ENCODE measurements around the gene HABP4.

HABP4 gene

DNA sequence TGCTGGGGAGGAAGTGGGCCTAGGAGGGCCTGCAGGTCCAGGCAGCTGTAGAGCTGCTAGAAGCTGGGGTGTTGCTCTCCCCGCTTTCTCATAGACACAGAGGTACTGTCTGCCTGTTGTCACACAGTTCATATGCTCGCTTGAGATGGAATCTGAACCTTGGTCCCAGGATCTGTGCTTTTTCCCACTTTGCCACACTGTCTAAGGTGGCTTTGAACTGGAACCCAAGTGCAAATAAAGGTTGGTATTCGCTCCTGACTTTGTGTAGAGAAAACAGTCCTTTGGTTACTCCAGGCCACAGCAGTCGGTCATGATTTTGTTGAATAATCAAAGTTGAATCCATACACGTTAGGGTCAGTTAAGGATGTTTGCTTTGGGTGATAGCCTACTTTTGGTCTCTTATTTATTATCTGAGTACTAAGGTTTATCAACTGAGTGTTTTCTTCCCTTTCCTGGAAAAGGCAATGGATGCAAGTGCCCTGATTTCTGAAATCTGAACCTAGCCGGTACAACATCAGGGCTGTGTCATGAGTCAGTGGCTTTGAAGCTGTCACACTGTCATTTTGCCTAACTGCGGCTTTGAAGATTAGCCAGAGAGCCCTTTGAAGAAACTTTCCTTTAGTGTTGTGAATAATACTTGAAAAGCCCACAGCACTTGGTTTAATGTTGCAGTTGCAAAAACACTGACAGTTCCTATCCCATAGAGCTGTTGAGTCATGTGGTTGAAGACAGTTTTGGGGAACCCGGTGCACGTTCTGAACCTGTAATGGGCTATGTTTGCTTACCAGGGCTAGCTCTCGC, 41.3 kb downstream of the HABP4 start:
- TF ChIP-seq POLR2A (IDR thresholded peaks at IDR 0.05; ENCODE audit: low read length) (no peak), GATA1 (IDR thresholded peaks at IDR 0.05; ENCODE audit: low read depth, low read length) (no peak)
- DNase-seq: no peak

- DNase-seq: no peak
- TF ChIP-seq GATA1 (IDR thresholded peaks at IDR 0.05; ENCODE audit: low read depth, low read length) (no peak), POLR2A (IDR thresholded peaks at IDR 0.05; ENCODE audit: low read length) (no peak)
These were observed 42.0 kb downstream of the HABP4 start for GRCh38 chr9:96491880-96492525.

DNA sequence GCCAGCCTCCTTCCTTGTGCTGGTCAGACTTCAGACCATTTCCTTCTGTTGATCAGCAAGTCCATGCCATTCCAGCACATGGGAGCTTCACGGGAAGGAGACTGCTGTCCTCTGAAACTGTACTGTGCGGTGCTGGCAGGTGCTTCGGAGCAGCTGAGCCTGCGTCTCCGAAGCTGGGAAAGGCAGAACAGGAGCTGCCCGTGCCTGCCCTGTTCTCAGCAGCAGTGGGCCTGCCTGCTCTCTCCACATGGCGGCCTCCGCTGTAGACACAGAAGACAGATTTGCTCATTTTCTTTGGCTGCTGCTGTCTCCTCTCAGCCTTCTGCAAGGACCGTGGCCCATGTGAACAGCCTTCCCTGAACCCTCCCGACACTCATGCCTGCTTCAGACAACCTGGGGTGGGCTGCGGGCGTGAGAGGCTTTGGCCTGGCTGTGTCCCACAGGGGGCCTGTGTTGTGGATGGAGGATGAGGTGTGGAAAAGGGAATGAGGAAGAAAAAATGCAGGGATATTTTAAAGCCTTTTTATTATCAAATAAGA, 43.1 kb downstream of the HABP4 start:
- TF ChIP-seq GATA1 (IDR thresholded peaks at IDR 0.05; ENCODE audit: low read depth, low read length): no peak
- TF ChIP-seq POLR2A (IDR thresholded peaks at IDR 0.05; ENCODE audit: low read length): no peak
- no peak for DNase-seq

DNA sequence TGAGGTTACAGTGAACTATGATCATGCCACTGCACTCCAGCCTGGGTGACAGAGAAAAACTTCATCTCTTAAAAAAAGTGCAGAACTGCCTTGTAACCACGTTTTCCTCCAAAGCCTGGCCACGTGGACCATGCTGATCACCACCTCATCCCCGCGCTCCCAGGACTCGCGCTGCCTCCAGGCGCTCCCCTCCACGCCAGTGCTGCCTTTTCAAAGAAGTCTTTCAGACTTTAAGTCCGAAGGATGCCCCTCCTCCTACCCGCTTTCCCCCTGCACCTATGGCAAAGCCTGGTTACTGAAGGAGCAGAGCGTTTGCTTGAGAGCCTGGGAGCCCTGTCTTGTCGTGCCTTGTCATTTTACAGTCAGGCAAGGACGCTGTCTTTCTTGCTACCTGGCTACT, 43.8 kb downstream of the HABP4 start:
- TF ChIP-seq POLR2A (IDR thresholded peaks at IDR 0.05; ENCODE audit: low read length) (no peak), GATA1 (IDR thresholded peaks at IDR 0.05; ENCODE audit: low read depth, low read length) (no peak)

GRCh38 chr9:96494215-96494800, 44.3 kb downstream of the HABP4 start:
- DNase-seq: no peak
- TF ChIP-seq GATA1 (IDR thresholded peaks at IDR 0.05; ENCODE audit: low read depth, low read length): no peak
- TF ChIP-seq POLR2A (IDR thresholded peaks at IDR 0.05; ENCODE audit: low read length): no peak

More for the DNA sequence above, 43.8 kb downstream of the HABP4 start:
- no peak for DNase-seq

DNA sequence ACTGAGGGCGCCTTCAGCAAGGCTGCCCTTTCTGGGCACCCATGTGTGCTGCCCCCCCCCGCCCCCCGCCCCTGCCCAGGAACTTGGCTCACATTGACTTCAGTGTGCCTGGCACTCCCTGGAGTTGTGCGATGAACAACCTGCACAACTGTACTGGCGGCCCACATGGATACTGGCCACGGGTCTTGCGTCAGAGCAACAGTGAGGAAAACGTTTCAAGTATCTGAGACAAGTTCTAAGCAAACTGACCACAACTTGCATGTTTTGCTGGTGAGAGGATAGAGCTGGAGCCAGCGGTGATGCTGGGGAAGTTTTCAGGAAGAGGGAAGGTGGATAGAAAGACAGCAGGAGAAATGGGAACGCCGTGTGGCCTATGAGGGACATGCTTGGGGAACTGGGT, 45.4 kb downstream of the HABP4 start:
- no peak for DNase-seq
- no peak for TF ChIP-seq GATA1 (IDR thresholded peaks at IDR 0.05; ENCODE audit: low read depth, low read length)
- TF ChIP-seq POLR2A (IDR thresholded peaks at IDR 0.05; ENCODE audit: low read length): no peak

DNA sequence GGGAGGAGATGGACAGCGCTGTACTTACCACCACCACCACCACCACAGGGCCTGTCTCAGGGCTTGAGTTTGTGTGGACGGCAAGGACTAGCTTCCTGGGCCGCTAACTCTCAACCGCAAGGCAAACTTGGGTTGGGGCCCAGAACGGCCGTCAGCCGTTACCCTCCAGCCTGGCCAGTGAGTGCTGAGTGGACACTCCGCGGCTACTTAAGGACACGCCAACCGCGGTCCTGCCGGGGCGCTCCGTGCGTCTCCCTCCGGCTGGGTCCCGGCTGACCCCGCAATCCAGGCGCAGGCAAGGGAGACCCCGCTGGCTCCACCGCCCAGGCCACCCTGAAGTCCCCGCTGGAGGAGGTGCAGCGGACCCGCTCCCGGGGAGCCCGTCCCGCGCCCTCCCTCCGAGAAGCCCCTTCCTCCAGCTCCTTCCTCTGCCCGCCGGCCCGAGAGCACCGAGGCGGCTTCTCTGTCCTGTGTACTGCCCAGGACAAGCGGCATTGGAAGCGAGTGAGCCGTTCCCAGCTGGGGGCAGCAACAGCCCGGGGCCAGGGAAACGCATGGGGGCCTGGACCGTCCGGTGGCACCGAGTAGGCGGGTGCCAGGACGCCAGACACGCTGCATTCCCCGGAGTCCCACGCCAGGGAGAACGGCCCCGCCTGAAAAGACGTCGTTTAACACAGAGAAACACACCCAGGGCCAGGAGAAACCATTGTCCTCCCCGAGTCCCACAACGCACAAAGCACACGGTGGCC, 46.6 kb downstream of the HABP4 start:
- DNase-seq: no peak
- TF ChIP-seq GATA1 (IDR thresholded peaks at IDR 0.05; ENCODE audit: low read depth, low read length): no peak
- no peak for TF ChIP-seq POLR2A (IDR thresholded peaks at IDR 0.05; ENCODE audit: low read length)

GRCh38 chr9:96497117-96497399, 47.1 kb downstream of the HABP4 start:
- TF ChIP-seq GATA1 (IDR thresholded peaks at IDR 0.05; ENCODE audit: low read depth, low read length) (no peak), POLR2A (IDR thresholded peaks at IDR 0.05; ENCODE audit: low read length) (no peak)

GRCh38 chr9:96498796-96499195, 48.8 kb downstream of the HABP4 start:
- no peak for DNase-seq
- TF ChIP-seq GATA1 (IDR thresholded peaks at IDR 0.05; ENCODE audit: low read depth, low read length) (no peak), POLR2A (IDR thresholded peaks at IDR 0.05; ENCODE audit: low read length) (no peak)

More at GRCh38 chr9:96497117-96497399, 47.1 kb downstream of the HABP4 start:
- no peak for DNase-seq

- TF ChIP-seq GATA1 (IDR thresholded peaks at IDR 0.05; ENCODE audit: low read depth, low read length): no peak
- no peak for TF ChIP-seq POLR2A (IDR thresholded peaks at IDR 0.05; ENCODE audit: low read length)
- DNase-seq: no peak
These were observed 49.3 kb downstream of the HABP4 start for GRCh38 chr9:96499257-96499656.

GRCh38 chr9:96500696-96501632, 51.0 kb downstream of the HABP4 start:
- no peak for DNase-seq
- no peak for TF ChIP-seq GATA1 (IDR thresholded peaks at IDR 0.05; ENCODE audit: low read depth, low read length)
- TF ChIP-seq POLR2A (IDR thresholded peaks at IDR 0.05; ENCODE audit: low read length): no peak

DNA sequence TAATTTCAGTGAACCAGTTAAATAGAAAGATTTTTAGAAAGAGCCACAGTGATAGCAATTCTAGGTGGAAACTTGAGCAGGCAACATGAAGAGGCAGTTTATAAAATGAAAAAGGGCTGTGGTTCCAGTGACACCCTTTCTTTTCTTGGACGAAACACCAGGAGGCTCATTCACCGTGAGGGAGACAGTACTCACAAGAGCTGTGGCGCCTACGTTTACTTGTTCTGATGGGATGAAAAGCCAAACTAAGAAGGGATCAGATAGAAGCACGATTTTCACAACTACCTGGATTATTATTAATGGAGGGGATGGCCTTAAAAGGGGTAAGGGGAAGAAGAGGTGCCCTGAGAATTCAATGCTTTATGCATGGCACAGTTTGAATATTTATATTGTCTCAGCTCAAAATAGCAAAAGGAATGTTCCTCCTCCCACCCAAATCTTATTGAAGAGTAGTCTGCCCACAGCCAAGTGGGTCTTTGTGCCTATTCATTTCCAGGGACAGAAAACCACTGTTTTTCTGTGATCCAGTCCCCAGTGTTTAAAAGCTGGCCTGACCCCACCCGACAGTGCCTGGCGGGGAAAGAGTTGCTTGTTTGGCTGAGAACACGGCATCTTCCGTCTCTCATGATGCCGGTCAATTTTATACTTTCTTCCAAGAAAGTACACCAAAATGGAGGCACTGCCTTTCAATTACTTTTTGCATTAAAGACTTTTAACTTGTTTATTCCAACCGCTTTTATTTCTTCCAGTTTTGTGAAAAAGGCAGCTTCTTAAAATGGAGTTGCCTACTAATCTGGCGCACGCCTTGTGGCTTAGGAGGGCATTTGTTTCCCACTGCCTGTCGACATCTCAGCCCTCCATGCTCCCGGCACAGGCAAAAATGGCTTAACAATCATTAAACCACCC, 51.9 kb downstream of the HABP4 start:
- TF ChIP-seq GATA1 (IDR thresholded peaks at IDR 0.05; ENCODE audit: low read depth, low read length) (no peak), POLR2A (IDR thresholded peaks at IDR 0.05; ENCODE audit: low read length) (no peak)

More for the DNA sequence above, 51.9 kb downstream of the HABP4 start:
- DNase-seq: no peak

Measured in erythroblast (primary cell).